IPS DF 6.9 (cell line): Measurements from ENCODE around the gene ZFYVE21.

Source experiments
- DNase-seq: peaks from one replicate; pipeline ENCODE4 v3.0.0-alpha.2; 2013; ENCODE audit warnings: low read depth, low spot score
- H3K27ac ChIP-seq: one replicate; pipeline ENCODE4 v1.5.1; 2013; ENCODE audit warnings: low read length, control low read depth
- H3K27me3 ChIP-seq: 2 replicates; pipeline ENCODE4 v1.6.1; 2013; ENCODE audit warnings: mild to moderate bottlenecking, low read length; ENCODE audit not compliant: control insufficient read depth, insufficient read depth
- H3K36me3 ChIP-seq: 2 replicates; pipeline ENCODE4 v1.6.1; 2013; ENCODE audit warnings: low read length; ENCODE audit not compliant: control insufficient read depth, insufficient read depth
- H3K4me1 ChIP-seq: 2 replicates; pipeline ENCODE4 v1.6.1; 2013; ENCODE audit warnings: low read length; ENCODE audit not compliant: control insufficient read depth, insufficient read depth
- H3K4me3 ChIP-seq: 2 replicates; pipeline ENCODE4 v1.5.1; 2013; ENCODE audit warnings: mild to moderate bottlenecking, low read length
- H3K9me3 ChIP-seq: 2 replicates; pipeline ENCODE4 v1.6.1; 2013; ENCODE audit warnings: low read length, inconsistent platforms; ENCODE audit not compliant: control insufficient read depth, insufficient read depth
- WGBS: extraction: QIAGEN DNeasy Blood & Tissue Kit; methylation state at CpG from one replicate; pipeline ENCODE4 v1.1.7; 2013; ENCODE audit warnings: mixed read lengths, missing lambda C conversion rate; ENCODE audit not compliant: insufficient read length, insufficient coverage; 5-methylcytosine and 5-hydroxymethylcytosine counted together

Gene ZFYVE21

DNA sequence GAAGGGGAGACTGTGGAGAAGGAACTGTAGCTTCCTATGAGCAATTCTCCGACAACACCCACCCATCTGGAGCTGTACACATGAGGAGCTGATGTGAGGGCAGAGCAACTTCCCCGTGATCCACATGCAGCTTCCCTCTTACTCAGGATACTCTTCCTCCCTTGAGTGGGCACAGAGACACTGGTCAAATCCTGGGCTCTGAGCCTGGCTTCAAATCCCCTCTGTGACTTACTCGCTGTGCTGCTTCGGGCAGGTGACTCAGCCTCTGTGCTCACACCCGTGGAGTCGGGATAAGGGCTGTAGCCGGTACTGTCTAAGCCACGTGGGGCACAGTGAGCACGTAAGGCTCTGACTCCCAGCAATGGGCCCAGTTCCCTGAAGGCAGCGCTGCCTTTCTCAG is 31.1 kb downstream of the ZFYVE21 start:
- Histone ChIP-seq H3K27me3 (no peaks in the 10 kb centered on the region), H3K9me3 (no peaks in the 10 kb centered on the region), H3K36me3 (no peaks in the 10 kb centered on the region), H3K4me1 (no peaks in the 10 kb centered on the region), H3K4me3 (no peak overlapping the region), H3K27ac (no peak overlapping the region)
- DNase-seq, result no peak
- no CpG with 5 or more reads among the region's 10 CpGs for WGBS

DNA sequence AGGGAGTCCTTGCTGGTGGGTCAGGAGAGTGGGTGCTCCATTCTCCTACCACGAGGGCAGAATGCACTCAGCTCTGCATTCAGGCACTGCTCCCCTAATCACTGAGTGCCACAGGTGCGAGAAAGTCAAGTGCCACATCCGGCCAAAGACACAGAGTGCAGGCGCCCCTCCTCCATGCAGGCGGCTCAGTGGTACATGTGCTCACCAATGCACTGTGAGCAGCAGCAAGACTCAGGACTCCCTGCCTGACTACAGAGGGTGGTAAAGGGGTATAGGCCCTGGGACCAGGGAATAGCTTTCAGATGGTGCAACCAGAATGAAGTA is 32.9 kb downstream of the ZFYVE21 start:
- Histone ChIP-seq H3K9me3 (no peaks in the 10 kb centered on the region), H3K36me3 (no peaks in the 10 kb centered on the region), H3K27ac (no peak overlapping the region), H3K27me3 (no peaks in the 10 kb centered on the region), H3K4me1 (no peaks in the 10 kb centered on the region), H3K4me3 (no peak overlapping the region)
- no CpG with 5 or more reads among the region's 5 CpGs for WGBS
- DNase-seq, result no peak

- H3K9me3 ChIP-seq, result no peaks in the 10 kb centered on the region
- no peaks in the 10 kb centered on the region for H3K27me3 ChIP-seq
- no peaks in the 10 kb centered on the region for H3K36me3 ChIP-seq
- H3K27ac ChIP-seq, result no peak overlapping the region
- H3K4me3 ChIP-seq, result no peak overlapping the region
- DNase-seq, result no peak
- no CpG with 5 or more reads among the region's 5 CpGs for WGBS
- no peaks in the 10 kb centered on the region for H3K4me1 ChIP-seq
Observed at GRCh38 chr14:103749452-103749851, 33.8 kb downstream of the ZFYVE21 start.

GRCh38 chr14:103749860-103750259 is 34.2 kb downstream of the ZFYVE21 start:
- H3K27me3 ChIP-seq, result no peaks in the 10 kb centered on the region
- H3K9me3 ChIP-seq, result no peaks in the 10 kb centered on the region
- WGBS, result no CpG with 5 or more reads among the region's 5 CpGs
- no peak overlapping the region for H3K4me3 ChIP-seq
- H3K36me3 ChIP-seq, result no peaks in the 10 kb centered on the region
- no peak for DNase-seq
- no peak overlapping the region for H3K27ac ChIP-seq
- H3K4me1 ChIP-seq, result no peaks in the 10 kb centered on the region

GRCh38 chr14:103753774-103754173 is 38.2 kb downstream of the ZFYVE21 start:
- no CpG with 5 or more reads among the region's 9 CpGs for WGBS
- Histone ChIP-seq H3K4me1 (no peaks in the 10 kb centered on the region), H3K27ac (no peak overlapping the region), H3K9me3 (no peaks in the 10 kb centered on the region), H3K27me3 (no peaks in the 10 kb centered on the region), H3K4me3 (no peak overlapping the region), H3K36me3 (no peaks in the 10 kb centered on the region)
- no peak for DNase-seq

DNA sequence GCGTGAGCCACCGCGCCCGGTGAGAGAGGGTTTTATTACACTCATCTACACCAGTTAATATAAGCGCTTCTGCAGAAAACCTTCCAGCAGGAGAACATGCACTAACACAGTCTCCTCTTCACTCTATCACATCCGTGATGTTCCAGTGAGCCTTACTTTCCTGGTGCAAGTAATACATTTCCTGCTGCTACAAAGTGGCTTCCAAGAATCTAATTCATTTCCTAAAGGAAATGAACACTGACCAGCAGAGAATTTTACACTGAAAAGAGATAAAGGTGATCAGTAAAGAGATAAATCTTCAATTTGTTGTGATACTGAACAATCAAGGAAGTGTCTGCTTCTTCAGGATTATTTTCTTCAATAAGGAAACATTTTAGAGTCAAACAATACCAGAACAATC is 39.5 kb downstream of the ZFYVE21 start:
- no peaks in the 10 kb centered on the region for H3K36me3 ChIP-seq
- H3K4me1 ChIP-seq, result no peaks in the 10 kb centered on the region
- no peaks in the 10 kb centered on the region for H3K9me3 ChIP-seq
- DNase-seq, result no peak
- H3K4me3 ChIP-seq, result no peak overlapping the region
- H3K27me3 ChIP-seq, result no peaks in the 10 kb centered on the region
- no peak overlapping the region for H3K27ac ChIP-seq
- WGBS, result no CpG with 5 or more reads among the region's 6 CpGs

- Histone ChIP-seq H3K4me1 (peaks cover 2% of the 10 kb centered on the region; the same call in 1 of the 2 replicates), H3K27me3 (no peaks in the 10 kb centered on the region), H3K9me3 (no peaks in the 10 kb centered on the region), H3K27ac (no peak overlapping the region), H3K36me3 (no peaks in the 10 kb centered on the region), H3K4me3 (no peak overlapping the region)
- DNase-seq, result no peak
- no CpG with 5 or more reads among the region's 8 CpGs for WGBS
Observed at GRCh38 chr14:103758059-103758776, 42.6 kb downstream of the ZFYVE21 start.

- no peak for DNase-seq
- no peaks in the 10 kb centered on the region for H3K27me3 ChIP-seq
- no CpG with 5 or more reads among the region's 1 CpG for WGBS
- no peak overlapping the region for H3K27ac ChIP-seq
- peaks cover 2% of the 10 kb centered on the region; the same call in 1 of the 2 replicates for H3K4me1 ChIP-seq
- no peaks in the 10 kb centered on the region for H3K36me3 ChIP-seq
- H3K4me3 ChIP-seq, result no peak overlapping the region
- H3K9me3 ChIP-seq, result no peaks in the 10 kb centered on the region
Observed at GRCh38 chr14:103762036-103762435, 46.4 kb downstream of the ZFYVE21 start.

GRCh38 chr14:103762541-103762940 is 46.9 kb downstream of the ZFYVE21 start:
- Histone ChIP-seq H3K36me3 (no peaks in the 10 kb centered on the region), H3K4me3 (no peak overlapping the region), H3K27me3 (no peaks in the 10 kb centered on the region)

GRCh38 chr14:103763730-103764488 is 48.3 kb downstream of the ZFYVE21 start:
- no CpG with 5 or more reads among the region's 5 CpGs for WGBS
- no peak for DNase-seq
- H3K36me3 ChIP-seq, result no peaks in the 10 kb centered on the region
- H3K4me3 ChIP-seq, result no peak overlapping the region
- H3K4me1 ChIP-seq, result peaks cover 2% of the 10 kb centered on the region; the same call in 1 of the 2 replicates
- H3K9me3 ChIP-seq, result no peaks in the 10 kb centered on the region
- H3K27me3 ChIP-seq, result no peaks in the 10 kb centered on the region
- no peak overlapping the region for H3K27ac ChIP-seq

More at GRCh38 chr14:103762541-103762940, 46.9 kb downstream of the ZFYVE21 start:
- no CpG with 5 or more reads among the region's 13 CpGs for WGBS
- Histone ChIP-seq H3K4me1 (peaks cover 2% of the 10 kb centered on the region; the same call in 1 of the 2 replicates), H3K9me3 (no peaks in the 10 kb centered on the region), H3K27ac (no peak overlapping the region)
- no peak for DNase-seq
